Caco-2 (cell line): ENCODE measurements around the gene CNGA1. TPM values are rescaled to one million over a fixed set of nuclear protein-coding genes. Genes with fewer than 3 reads are reported as not detected.

Experiments used
- BruUV-seq: library from RNA; stranded (reverse); fragments of 400-500 nt; replicated peaks from 2 replicates; lab custom pipeline; 2021; lab: Mats Ljungman, UMichigan
- CTCF ChIA-PET: fragments of 300-600 bp; sonication (Branson Sonifier 250); formaldehyde crosslinking; loops from one replicate; lab custom pipeline; 2022; ENCODE audit warnings: antibody characterized with exemption; lab: Charles Lee
- POLR2A ChIA-PET: fragments of 300-600 bp; sonication (Branson Sonifier 250); formaldehyde crosslinking; loops from one replicate; lab custom pipeline; 2022; ENCODE audit warnings: antibody characterized with exemption; lab: Charles Lee
- DNase-seq, 2 experiments: peaks; one replicate each; pipeline versions ENCODE4 v3.0.0 to v3.0.0-alpha.2; 2020 to 2022
- H3K27me3 ChIP-seq: replicated peaks from 2 replicates; pipeline ENCODE4 v1.6.0; 2011; ENCODE audit warnings: low read length; ENCODE audit not compliant: control insufficient read depth, insufficient read depth
- H3K36me3 ChIP-seq: 2 replicates; pipeline ENCODE4 v1.5.1; 2011; ENCODE audit warnings: low read length; ENCODE audit not compliant: control insufficient read depth, insufficient read depth
- H3K4me1 ChIP-seq: fragments of 250-450 bp; sonication (Bioruptor Pico); 2 replicates; pipeline ENCODE4 v1.5.1; 2020; ENCODE audit warnings: mild to moderate bottlenecking
- H3K4me3 ChIP-seq: 2 replicates; pipeline ENCODE4 v1.5.1; 2011; ENCODE audit warnings: low read depth, mild to moderate bottlenecking, control low read depth, low read length
- H3K9me3 ChIP-seq: fragments of 250-450 bp; sonication (Bioruptor Pico); 2 replicates; pipeline ENCODE4 v1.5.1; 2020; ENCODE audit warnings: mild to moderate bottlenecking, moderate library complexity
- H3K27ac Mint-ChIP-seq: one replicate; pipeline ENCODE4 v1.8.0; 2022; ENCODE audit warnings: mixed read lengths; ENCODE audit not compliant: unreplicated experiment
- H3K27me3 Mint-ChIP-seq: one replicate; pipeline ENCODE4 v1.8.0; 2022; ENCODE audit warnings: mixed read lengths; ENCODE audit not compliant: insufficient read depth, unreplicated experiment
- H3K36me3 Mint-ChIP-seq: one replicate; pipeline ENCODE4 v1.8.0; 2022; ENCODE audit warnings: mild to moderate bottlenecking, mixed read lengths; ENCODE audit not compliant: insufficient read depth, unreplicated experiment
- H3K4me1 Mint-ChIP-seq: one replicate; pipeline ENCODE4 v1.8.0; 2022; ENCODE audit warnings: low read depth, mixed read lengths; ENCODE audit not compliant: unreplicated experiment
- H3K4me3 Mint-ChIP-seq: one replicate; pipeline ENCODE4 v1.8.0; 2022; ENCODE audit warnings: mild to moderate bottlenecking, moderate library complexity, mixed read lengths; ENCODE audit not compliant: unreplicated experiment
- H3K9me3 Mint-ChIP-seq: one replicate; pipeline ENCODE4 v1.8.0; 2022; ENCODE audit warnings: mixed read lengths; ENCODE audit not compliant: unreplicated experiment
- intact Hi-C: fragments of 100-400 bp; cut with micrococcal nuclease; formaldehyde crosslinking; loops from one replicate; pipeline ENCODE4 v1.10.0; 2022; ENCODE audit not compliant: unreplicated experiment
- total RNA-seq: library from RNA; stranded (reverse); gene quantifications from 2 replicates; pipeline ENCODE4 v1.2.3, GENCODE V29; 2022
- TF ChIP-seq, protein P1 (sequence below), 2 experiments: fragments of 200-600 bp in 1 of 2; IDR thresholded peaks; 1 replicate in 1 of 2; 2 replicates in 1 of 2; pipeline versions ENCODE4 v1.5.1 to v1.8.0; 2011 to 2022; ENCODE audit warnings: antibody characterized with exemption in 1 of 2, control low read depth in 1 of 2, inconsistent platforms in 1 of 2, low read depth in 1 of 2, low read length in 1 of 2, mild to moderate bottlenecking in 1 of 2, moderate library complexity in 1 of 2; ENCODE audit not compliant: insufficient read depth in 1 of 2, severe bottlenecking in 1 of 2, unreplicated experiment in 1 of 2

CNGA1 gene
- total RNA-seq, 1 experiment from 2014 or later: 1.5 TPM

DNA sequence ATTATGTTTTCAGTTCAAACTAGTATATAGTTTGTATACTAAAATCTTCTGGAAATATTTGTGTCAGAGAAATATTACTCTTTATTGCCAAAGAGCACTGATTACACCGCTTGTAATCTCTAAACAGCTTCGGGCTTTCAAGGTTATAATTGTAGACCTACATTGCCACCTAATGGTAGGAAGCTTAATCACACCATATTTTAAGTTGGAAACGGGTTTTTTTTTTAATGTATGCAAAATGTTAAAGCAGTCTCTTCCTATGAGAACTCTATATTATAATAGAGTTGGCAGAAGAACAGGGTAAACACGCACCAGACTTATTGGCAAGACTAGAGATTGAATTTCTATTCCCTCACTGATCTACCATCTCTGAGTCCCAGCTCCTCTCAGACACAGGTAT is 82.6 kb downstream of the CNGA1 start:
- POLR2A ChIA-PET: no interaction called here
- no peak overlapping the region for H3K4me3 Mint-ChIP-seq
- intact Hi-C loops: loop anchor here (1.0 to 2.0 kb wide), 3 partner anchors 97 to 248 kb away; no protein-coding TSS in a partner anchor

DNA sequence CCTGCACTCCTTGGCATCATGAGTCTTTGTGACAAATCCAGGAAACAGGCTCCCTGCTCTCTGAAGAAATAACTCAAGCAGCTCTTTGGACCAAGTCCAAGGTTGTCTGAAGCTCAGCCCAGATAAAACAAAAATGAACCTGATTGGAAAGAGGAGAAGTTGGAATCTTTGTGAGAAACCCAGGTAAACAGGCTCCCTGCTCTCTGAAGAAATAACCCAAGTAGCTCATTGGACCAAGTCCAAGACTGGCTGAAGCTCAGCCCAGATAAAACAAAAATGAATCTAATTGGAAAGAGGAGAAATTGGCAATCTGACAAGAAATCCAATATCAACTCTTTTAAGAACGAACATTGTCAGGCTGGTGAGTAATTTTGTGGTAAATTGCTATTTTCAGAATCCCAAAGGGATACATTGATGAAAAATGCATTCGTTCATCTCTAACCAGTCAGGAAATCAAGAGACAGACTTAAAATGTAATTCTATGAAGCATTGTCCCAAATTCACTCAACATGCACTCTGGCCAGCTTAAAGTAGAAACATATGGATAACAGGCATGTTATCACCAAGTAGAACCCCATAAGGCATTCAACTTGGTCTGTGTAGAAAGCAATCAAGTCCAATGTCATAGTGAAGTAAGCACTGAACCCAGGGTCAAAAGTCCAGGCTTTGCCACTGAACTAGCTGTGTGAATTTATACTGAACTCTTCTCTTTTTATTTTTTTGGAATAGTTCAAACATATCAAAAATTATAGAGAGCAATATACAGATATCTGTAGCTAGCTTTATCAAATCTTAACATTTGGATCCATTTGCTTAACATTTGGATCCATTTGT is 85.3 kb downstream of the CNGA1 start:
- Histone ChIP-seq H3K36me3 (no peaks in the 10 kb centered on the region), H3K9me3 (no peaks in the 10 kb centered on the region; the same call in 1 of the 2 replicates), H3K4me3 (no peak overlapping the region), H3K4me1 (peaks cover 7% of the 10 kb centered on the region), H3K27me3 (no peaks in the 10 kb centered on the region)
- Mint-ChIP-seq H3K9me3 (peaks cover 8% of the 10 kb centered on the region), H3K27ac (no peak overlapping the region), H3K4me3 (no peak overlapping the region), H3K4me1 (no peaks in the 10 kb centered on the region), H3K36me3 (peaks cover 5% of the 10 kb centered on the region), H3K27me3 (no peaks in the 10 kb centered on the region)
- BruUV-seq: no TSS peak
- ChIA-PET CTCF (no interaction called here), POLR2A (no interaction called here)
- TF ChIP-seq, protein P1, sequence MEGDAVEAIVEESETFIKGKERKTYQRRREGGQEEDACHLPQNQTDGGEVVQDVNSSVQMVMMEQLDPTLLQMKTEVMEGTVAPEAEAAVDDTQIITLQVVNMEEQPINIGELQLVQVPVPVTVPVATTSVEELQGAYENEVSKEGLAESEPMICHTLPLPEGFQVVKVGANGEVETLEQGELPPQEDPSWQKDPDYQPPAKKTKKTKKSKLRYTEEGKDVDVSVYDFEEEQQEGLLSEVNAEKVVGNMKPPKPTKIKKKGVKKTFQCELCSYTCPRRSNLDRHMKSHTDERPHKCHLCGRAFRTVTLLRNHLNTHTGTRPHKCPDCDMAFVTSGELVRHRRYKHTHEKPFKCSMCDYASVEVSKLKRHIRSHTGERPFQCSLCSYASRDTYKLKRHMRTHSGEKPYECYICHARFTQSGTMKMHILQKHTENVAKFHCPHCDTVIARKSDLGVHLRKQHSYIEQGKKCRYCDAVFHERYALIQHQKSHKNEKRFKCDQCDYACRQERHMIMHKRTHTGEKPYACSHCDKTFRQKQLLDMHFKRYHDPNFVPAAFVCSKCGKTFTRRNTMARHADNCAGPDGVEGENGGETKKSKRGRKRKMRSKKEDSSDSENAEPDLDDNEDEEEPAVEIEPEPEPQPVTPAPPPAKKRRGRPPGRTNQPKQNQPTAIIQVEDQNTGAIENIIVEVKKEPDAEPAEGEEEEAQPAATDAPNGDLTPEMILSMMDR (IDR thresholded peaks at IDR 0.05; ENCODE audit: insufficient read depth in 1 of 2, low read depth in 1 of 2, low read length in 1 of 2, severe bottlenecking in 1 of 2, unreplicated experiment in 1 of 2): no peak
- no peak for DNase-seq
- intact Hi-C loops: no loop called here

More for the DNA sequence above, 82.6 kb downstream of the CNGA1 start:
- Histone ChIP-seq H3K27me3 (no peaks in the 10 kb centered on the region), H3K9me3 (no peaks in the 10 kb centered on the region; the same call in 1 of the 2 replicates), H3K36me3 (no peaks in the 10 kb centered on the region), H3K4me1 (no peaks in the 10 kb centered on the region), H3K4me3 (no peak overlapping the region)
- no peaks in the 10 kb centered on the region for H3K27me3 Mint-ChIP-seq
- CTCF ChIA-PET: interaction anchor here (0.6 to 1.3 kb wide), 11 partner anchors 11 to 248 kb away, joined by 3 to 15 read pairs (median 3); partner anchors contain the start of genes CORIN and NFXL1
- H3K36me3 Mint-ChIP-seq: no peaks in the 10 kb centered on the region
- H3K9me3 Mint-ChIP-seq: peaks cover 8% of the 10 kb centered on the region
- TF ChIP-seq, protein P1 (IDR thresholded peaks at IDR 0.05; ENCODE audit: insufficient read depth in 1 of 2, low read depth in 1 of 2, low read length in 1 of 2, severe bottlenecking in 1 of 2, unreplicated experiment in 1 of 2): peak; percentile 40 to 51
- peak in 1 of 2 experiments; percentile 31 for DNase-seq
- H3K27ac Mint-ChIP-seq: no peak overlapping the region
- no TSS peak for BruUV-seq
- peaks cover 4% of the 10 kb centered on the region for H3K4me1 Mint-ChIP-seq

DNA sequence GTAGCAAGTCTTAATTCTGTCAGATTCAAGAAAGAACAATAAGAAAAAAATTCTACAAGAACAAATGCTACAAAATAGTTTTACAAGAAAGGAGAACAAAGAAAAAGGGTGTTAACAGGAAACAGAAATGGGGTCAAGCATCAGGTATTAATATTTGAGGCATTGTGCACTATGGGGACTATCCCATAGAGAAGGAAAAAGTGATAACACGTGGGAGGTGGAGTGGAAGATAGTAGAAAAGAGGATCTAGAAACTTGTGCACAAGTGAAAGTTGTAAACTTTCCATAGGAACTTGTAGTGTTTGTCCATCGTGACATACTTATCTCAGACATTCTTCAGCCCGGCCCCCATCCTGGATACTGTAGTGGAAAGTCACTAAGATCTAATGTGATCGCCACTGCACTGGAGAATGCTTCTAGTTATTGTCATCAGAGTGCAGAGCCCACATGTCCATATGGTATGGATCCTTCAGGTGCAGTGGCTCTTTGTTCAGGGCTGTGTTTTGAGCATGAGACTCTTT is 86.7 kb downstream of the CNGA1 start:
- no peak for DNase-seq
- intact Hi-C loops: loop anchor here (5.0 kb wide), 1 partner anchor 52 kb away; no protein-coding TSS in a partner anchor
- Mint-ChIP-seq H3K27ac (no peak overlapping the region), H3K4me3 (no peak overlapping the region), H3K36me3 (peaks cover 5% of the 10 kb centered on the region), H3K9me3 (peaks cover 8% of the 10 kb centered on the region), H3K4me1 (no peaks in the 10 kb centered on the region), H3K27me3 (no peaks in the 10 kb centered on the region)
- ChIA-PET CTCF (no interaction called here), POLR2A (no interaction called here)
- H3K4me1 ChIP-seq: peaks cover 10% of the 10 kb centered on the region
- H3K4me3 ChIP-seq: no peak overlapping the region
- H3K36me3 ChIP-seq: no peaks in the 10 kb centered on the region
- BruUV-seq: no TSS peak
- no peaks in the 10 kb centered on the region for H3K27me3 ChIP-seq
- H3K9me3 ChIP-seq: no peaks in the 10 kb centered on the region; the same call in 1 of the 2 replicates
- TF ChIP-seq, protein P1 (IDR thresholded peaks at IDR 0.05; ENCODE audit: insufficient read depth in 1 of 2, low read depth in 1 of 2, low read length in 1 of 2, severe bottlenecking in 1 of 2, unreplicated experiment in 1 of 2): no peak
